GM12864 (cell line): ENCODE results near the gene FASTKD3.

Source experiments
- DNase-seq: peaks from one replicate; pipeline ENCODE4 v3.0.0-alpha.2; 2011; ENCODE audit warnings: low read depth
- H3K4me3 ChIP-seq: 2 replicates; pipeline ENCODE4 v1.5.1; 2011; ENCODE audit warnings: mild to moderate bottlenecking, low read depth, low read length, control low read depth
- CTCF ChIP-seq: IDR thresholded peaks from 2 replicates; pipeline ENCODE4 v1.5.1; 2011; ENCODE audit warnings: low read depth, mild to moderate bottlenecking, moderate library complexity, low read length, control low read depth, inconsistent platforms; ENCODE audit errors: missing control alignments

The FASTKD3 gene

GRCh38 chr5:7851617-7852289 is 17.1 kb downstream of the FASTKD3 start:
- no peak overlapping the region for H3K4me3 ChIP-seq
- TF ChIP-seq CTCF, result no peak

GRCh38 chr5:7851240-7851592 is 17.6 kb downstream of the FASTKD3 start:
- no peak for TF ChIP-seq CTCF
- H3K4me3 ChIP-seq, result no peak overlapping the region
- no peak for DNase-seq

More at GRCh38 chr5:7851617-7852289, 17.1 kb downstream of the FASTKD3 start:
- no peak for DNase-seq

DNA sequence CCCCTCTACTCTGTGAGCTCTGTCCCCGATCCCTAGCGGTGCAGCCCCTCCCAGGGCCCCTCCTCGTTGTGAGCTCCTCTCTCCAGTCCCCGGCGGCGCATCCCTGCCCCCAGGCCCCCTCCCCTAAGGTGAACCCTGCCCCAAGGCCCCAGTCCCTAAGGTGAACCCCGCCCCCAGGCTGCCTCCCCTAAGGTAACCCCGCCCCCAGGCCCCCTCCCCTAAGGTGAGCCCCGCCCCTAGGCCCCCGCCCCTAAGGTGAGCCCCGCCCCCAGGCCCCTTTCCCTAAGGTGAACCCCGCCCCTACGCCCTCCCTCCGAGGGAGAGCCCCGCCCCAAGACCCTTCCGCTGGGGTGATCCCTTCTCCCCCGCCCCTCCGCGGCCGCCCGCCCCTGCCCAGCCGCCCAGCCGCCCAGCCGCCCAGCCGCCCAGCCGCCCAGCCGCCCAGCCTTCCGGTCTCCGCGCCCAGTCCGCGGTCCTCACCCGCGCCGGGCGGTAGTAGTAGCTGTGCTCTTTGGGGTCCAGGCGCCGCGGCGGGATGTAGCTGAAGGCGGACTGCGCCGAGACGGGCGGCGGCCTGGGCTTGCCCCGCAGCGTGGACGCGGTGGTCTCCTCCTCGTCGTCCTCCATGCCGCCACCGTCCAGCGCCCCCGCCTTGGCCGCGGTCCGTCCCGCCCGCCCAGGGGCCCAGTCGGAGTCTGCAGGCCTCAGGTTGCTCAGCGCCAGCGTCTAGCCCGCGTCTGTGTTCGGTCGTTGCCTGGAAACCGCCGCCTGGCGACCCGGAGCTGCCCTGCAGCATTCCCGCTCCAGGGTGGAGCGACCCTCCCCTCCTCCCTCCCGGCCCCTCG is 18.2 kb downstream of the FASTKD3 start, which contains the start of gene CFAP90:
Gene CFAP90, minus strand, starts transcription at position 739 of the 845 bp plus-strand sequence. Its CDS starts 112 bp downstream, at position 627.
- no peak for DNase-seq
- no peak within 1 kb of the TSS for H3K4me3 ChIP-seq
- no peak for TF ChIP-seq CTCF

DNA sequence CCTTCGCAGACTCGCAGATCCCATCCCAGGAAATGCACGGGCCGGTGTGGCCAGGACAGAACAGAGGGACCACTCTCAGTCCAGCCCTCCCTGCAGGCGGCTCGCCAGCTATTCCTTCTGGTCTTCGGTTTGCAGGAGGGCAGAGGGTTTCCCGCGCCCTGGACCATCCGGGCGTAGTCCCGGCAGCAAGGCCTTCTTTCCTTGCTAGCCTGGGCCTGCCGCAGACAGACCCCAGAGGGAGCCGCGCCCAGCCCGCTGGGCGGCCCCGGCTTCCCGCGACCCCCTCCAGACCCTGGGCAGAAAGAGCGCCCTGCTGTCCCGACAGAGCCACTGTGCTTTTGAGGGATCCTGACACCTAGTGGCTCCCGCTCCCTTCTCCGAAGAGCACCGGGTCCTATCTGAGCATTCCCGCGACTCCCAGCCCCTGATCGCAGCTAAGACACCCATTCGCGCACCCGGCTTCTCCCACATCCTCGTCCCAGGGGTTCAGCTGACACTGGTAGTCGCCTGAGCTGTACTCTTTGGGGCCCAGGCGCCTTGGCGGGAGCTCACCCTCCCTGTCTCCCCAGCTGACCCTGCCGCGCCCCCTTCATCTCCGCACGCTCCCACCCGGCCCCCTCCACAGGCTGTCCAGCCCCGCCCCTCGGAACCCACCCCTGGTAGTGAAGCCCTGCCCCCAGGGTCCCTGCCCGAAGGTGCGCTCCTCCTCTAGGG is 19.0 kb downstream of the FASTKD3 start:
- no peak overlapping the region for H3K4me3 ChIP-seq
- TF ChIP-seq CTCF, result no peak
- no peak for DNase-seq

- no peak overlapping the region for H3K4me3 ChIP-seq
- DNase-seq, result no peak
- no peak for TF ChIP-seq CTCF
Observed at GRCh38 chr5:7848296-7848695, 20.5 kb downstream of the FASTKD3 start.

GRCh38 chr5:7846327-7846726 is 22.5 kb downstream of the FASTKD3 start:
- no peak for DNase-seq
- no peak overlapping the region for H3K4me3 ChIP-seq
- TF ChIP-seq CTCF, result no peak
